ENCODE results near the gene HDLBP.

HDLBP gene

DNA sequence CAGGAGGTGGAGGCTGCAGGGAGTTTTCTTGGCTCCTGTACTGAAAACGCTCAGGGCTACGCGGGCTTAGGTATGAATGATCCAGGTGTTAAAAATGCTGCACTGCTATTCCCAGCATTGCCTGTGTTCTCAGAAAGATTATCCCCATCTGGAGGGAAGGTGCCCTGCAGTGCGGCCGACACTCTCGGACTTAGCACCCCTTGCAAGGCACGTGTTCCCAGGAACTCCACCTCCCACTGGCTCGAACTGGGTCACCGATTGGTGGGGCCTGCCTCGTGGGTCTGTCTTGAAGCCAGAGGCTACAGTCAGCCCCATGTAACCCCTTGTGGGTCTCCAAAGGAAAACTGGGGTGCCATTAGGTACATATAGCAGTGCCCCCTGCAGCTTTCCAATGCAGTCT lies 101.3 kb downstream of the HDLBP start (continued):
- TF ChIP-seq, protein P1, sequence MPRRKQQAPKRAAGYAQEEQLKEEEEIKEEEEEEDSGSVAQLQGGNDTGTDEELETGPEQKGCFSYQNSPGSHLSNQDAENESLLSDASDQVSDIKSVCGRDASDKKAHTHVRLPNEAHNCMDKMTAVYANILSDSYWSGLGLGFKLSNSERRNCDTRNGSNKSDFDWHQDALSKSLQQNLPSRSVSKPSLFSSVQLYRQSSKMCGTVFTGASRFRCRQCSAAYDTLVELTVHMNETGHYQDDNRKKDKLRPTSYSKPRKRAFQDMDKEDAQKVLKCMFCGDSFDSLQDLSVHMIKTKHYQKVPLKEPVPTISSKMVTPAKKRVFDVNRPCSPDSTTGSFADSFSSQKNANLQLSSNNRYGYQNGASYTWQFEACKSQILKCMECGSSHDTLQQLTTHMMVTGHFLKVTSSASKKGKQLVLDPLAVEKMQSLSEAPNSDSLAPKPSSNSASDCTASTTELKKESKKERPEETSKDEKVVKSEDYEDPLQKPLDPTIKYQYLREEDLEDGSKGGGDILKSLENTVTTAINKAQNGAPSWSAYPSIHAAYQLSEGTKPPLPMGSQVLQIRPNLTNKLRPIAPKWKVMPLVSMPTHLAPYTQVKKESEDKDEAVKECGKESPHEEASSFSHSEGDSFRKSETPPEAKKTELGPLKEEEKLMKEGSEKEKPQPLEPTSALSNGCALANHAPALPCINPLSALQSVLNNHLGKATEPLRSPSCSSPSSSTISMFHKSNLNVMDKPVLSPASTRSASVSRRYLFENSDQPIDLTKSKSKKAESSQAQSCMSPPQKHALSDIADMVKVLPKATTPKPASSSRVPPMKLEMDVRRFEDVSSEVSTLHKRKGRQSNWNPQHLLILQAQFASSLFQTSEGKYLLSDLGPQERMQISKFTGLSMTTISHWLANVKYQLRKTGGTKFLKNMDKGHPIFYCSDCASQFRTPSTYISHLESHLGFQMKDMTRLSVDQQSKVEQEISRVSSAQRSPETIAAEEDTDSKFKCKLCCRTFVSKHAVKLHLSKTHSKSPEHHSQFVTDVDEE (CRISPR knock-in tag; IDR thresholded peaks at IDR 0.05), result no peak
- TF ChIP-seq TOX (CRISPR knock-in tag; IDR thresholded peaks at IDR 0.05; ENCODE audit: borderline replicate concordance), result no peak
- TF ChIP-seq ISL1 (CRISPR knock-in tag; IDR thresholded peaks at IDR 0.05), result no peak
- TF ChIP-seq ZNF70 (CRISPR knock-in tag; IDR thresholded peaks at IDR 0.05), result no peak
- TF ChIP-seq OSR1 (CRISPR knock-in tag; IDR thresholded peaks at IDR 0.05), result no peak
- TF ChIP-seq ARNTL (CRISPR knock-in tag; IDR thresholded peaks at IDR 0.05; ENCODE audit: borderline replicate concordance, low read depth), result no peak
- TF ChIP-seq SNAI2 (CRISPR knock-in tag; IDR thresholded peaks at IDR 0.05), result no peak
- TF ChIP-seq ZFP30 (CRISPR knock-in tag; IDR thresholded peaks at IDR 0.05), result no peak

DNA sequence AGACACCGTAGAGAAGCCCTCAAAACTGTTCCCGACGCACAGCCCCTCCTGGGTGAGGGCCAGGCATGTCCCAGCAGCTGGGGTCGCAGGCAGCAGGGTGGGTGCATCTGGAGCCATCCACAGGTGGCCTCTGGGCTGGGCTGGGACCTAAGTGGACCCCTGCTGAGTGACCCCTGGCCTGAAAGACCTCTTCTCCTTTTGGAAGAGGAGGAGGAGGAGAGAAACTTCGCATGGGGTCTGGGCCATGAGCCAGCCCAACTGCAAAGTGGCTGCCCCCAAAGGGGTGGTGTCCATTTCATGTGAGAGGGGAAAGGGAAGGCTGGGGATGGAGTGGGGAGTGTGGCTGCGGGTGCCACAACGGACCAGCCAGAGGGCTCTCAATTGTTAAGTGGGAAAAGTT lies 101.9 kb downstream of the HDLBP start:
- no peak for TF ChIP-seq ZC3H10 (CRISPR knock-in tag; IDR thresholded peaks at IDR 0.05)

DNA sequence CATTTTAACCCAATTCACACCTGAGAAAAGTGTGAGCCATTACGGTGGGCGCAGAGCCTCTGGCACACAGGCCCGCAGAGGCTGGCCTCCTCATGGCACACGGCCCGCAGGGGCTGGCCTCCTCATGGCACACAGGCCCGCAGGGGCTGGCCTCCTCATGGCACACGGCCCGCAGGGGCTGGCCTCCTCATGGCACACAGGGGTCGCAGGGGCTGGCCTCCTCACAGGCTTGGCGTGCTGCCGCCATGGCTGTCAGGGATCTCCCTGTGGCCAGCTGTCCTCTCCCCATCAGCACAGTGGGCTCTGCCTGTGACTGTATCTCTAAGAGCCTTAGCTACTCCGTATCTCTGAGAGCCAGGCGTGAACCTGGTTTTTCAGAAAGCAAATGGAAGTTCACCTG lies 102.4 kb downstream of the HDLBP start:
- TF ChIP-seq ARNTL (CRISPR knock-in tag; IDR thresholded peaks at IDR 0.05; ENCODE audit: borderline replicate concordance, low read depth), result no peak
- TF ChIP-seq, protein P2, sequence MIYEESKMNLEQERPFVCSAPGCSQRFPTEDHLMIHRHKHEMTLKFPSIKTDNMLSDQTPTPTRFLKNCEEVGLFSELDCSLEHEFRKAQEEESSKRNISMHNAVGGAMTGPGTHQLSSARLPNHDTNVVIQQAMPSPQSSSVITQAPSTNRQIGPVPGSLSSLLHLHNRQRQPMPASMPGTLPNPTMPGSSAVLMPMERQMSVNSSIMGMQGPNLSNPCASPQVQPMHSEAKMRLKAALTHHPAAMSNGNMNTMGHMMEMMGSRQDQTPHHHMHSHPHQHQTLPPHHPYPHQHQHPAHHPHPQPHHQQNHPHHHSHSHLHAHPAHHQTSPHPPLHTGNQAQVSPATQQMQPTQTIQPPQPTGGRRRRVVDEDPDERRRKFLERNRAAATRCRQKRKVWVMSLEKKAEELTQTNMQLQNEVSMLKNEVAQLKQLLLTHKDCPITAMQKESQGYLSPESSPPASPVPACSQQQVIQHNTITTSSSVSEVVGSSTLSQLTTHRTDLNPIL (CRISPR knock-in tag; IDR thresholded peaks at IDR 0.05; ENCODE audit: low read depth), result no peak
- TF ChIP-seq ISL1 (CRISPR knock-in tag; IDR thresholded peaks at IDR 0.05), result no peak
- TF ChIP-seq GLIS3 (CRISPR knock-in tag; IDR thresholded peaks at IDR 0.05), result no peak
- TF ChIP-seq TCF4 (CRISPR knock-in tag; IDR thresholded peaks at IDR 0.05; ENCODE audit: borderline replicate concordance), result no peak
- no peak for TF ChIP-seq BACH2 (CRISPR knock-in tag; IDR thresholded peaks at IDR 0.05; ENCODE audit: borderline replicate concordance)
- no peak for TF ChIP-seq SNAI2 (CRISPR knock-in tag; IDR thresholded peaks at IDR 0.05)
- TF ChIP-seq ESRRG (CRISPR knock-in tag; IDR thresholded peaks at IDR 0.05), result no peak
- TF ChIP-seq, protein P3, sequence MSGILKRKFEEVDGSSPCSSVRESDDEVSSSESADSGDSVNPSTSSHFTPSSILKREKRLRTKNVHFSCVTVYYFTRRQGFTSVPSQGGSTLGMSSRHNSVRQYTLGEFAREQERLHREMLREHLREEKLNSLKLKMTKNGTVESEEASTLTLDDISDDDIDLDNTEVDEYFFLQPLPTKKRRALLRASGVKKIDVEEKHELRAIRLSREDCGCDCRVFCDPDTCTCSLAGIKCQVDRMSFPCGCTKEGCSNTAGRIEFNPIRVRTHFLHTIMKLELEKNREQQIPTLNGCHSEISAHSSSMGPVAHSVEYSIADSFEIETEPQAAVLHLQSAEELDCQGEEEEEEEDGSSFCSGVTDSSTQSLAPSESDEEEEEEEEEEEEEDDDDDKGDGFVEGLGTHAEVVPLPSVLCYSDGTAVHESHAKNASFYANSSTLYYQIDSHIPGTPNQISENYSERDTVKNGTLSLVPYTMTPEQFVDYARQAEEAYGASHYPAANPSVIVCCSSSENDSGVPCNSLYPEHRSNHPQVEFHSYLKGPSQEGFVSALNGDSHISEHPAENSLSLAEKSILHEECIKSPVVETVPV (CRISPR knock-in tag; IDR thresholded peaks at IDR 0.05), result no peak
- TF ChIP-seq ZFP30 (CRISPR knock-in tag; IDR thresholded peaks at IDR 0.05), result no peak

More for the DNA sequence above, 101.9 kb downstream of the HDLBP start:
- no peak for ATAC-seq

DNA sequence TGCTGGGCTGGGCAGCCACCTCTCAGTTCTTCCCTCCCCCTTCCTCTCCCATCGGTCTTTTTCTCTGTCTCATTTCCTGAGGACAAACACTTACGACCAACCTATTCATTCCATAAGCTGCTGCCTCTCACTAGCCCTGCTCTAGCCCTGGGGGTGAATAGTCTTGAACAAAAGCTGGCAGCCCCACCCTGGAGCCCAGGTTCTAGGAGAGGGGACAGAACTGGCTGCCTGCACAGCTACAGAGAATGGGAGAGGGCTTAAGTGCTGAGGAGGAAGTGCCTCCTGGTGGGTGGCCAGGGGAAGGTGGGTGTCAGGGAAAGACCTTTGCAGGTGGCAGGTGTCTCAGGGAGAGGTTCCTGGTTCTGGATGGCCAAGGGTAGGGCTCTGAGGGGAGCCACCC lies 104.2 kb downstream of the HDLBP start:
- ATAC-seq, result no peak
- TF ChIP-seq, protein P4, sequence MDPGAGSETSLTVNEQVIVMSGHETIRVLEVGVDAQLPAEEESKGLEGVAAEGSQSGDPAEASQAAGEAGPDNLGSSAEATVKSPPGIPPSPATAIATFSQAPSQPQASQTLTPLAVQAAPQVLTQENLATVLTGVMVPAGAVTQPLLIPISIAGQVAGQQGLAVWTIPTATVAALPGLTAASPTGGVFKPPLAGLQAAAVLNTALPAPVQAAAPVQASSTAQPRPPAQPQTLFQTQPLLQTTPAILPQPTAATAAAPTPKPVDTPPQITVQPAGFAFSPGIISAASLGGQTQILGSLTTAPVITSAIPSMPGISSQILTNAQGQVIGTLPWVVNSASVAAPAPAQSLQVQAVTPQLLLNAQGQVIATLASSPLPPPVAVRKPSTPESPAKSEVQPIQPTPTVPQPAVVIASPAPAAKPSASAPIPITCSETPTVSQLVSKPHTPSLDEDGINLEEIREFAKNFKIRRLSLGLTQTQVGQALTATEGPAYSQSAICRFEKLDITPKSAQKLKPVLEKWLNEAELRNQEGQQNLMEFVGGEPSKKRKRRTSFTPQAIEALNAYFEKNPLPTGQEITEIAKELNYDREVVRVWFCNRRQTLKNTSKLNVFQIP (CRISPR knock-in tag; IDR thresholded peaks at IDR 0.05; ENCODE audit: borderline replicate concordance, low read depth), result no peak
- no peak for TF ChIP-seq SNAI2 (CRISPR knock-in tag; IDR thresholded peaks at IDR 0.05)
- no peak for TF ChIP-seq ZC3H10 (CRISPR knock-in tag; IDR thresholded peaks at IDR 0.05)
- TF ChIP-seq, protein P3 (CRISPR knock-in tag; IDR thresholded peaks at IDR 0.05), result no peak

More for the DNA sequence above, 102.4 kb downstream of the HDLBP start:
- no peak for ATAC-seq

DNA sequence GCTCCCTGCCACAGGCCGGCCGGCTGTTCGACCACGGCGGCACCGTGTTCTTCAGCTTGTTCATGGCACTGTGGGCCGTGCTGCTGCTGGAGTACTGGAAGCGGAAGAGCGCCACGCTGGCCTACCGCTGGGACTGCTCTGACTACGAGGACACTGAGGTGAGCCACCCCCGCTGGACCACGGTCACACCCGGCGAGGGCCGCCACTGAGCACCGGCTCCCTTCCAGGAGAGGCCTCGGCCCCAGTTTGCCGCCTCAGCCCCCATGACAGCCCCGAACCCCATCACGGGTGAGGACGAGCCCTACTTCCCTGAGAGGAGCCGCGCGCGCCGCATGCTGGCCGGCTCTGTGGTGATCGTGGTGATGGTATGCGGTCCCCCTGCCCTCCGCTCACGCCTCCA lies 106.2 kb downstream of the HDLBP start:
- TF ChIP-seq, protein P3 (CRISPR knock-in tag; IDR thresholded peaks at IDR 0.05), result no peak
- TF ChIP-seq GLIS3 (CRISPR knock-in tag; IDR thresholded peaks at IDR 0.05) (no peak), ZNF8 (CRISPR knock-in tag; IDR thresholded peaks at IDR 0.05) (no peak), PPARA (CRISPR knock-in tag; IDR thresholded peaks at IDR 0.05; ENCODE audit: borderline replicate concordance) (no peak), ZFP3 (CRISPR knock-in tag; IDR thresholded peaks at IDR 0.05) (no peak), TOX (CRISPR knock-in tag; IDR thresholded peaks at IDR 0.05; ENCODE audit: borderline replicate concordance) (no peak), TCF4 (CRISPR knock-in tag; IDR thresholded peaks at IDR 0.05; ENCODE audit: borderline replicate concordance) (no peak), ZNF70 (CRISPR knock-in tag; IDR thresholded peaks at IDR 0.05) (no peak)
- TF ChIP-seq, protein P1 (CRISPR knock-in tag; IDR thresholded peaks at IDR 0.05), result no peak
- ATAC-seq, result no peak
